Mucosa of gallbladder (tissue), 1 donor: ENCODE data around the gene PELI3. TPM values are rescaled to one million over a fixed set of nuclear protein-coding genes. Genes with fewer than 3 reads are reported as not detected.

Source experiments
- DNase-seq: peaks from one replicate; pipeline ENCODE4 v3.0.0-alpha.2; 2020; ENCODE audit warnings: low spot score
- total RNA-seq: library from RNA; stranded (reverse); gene quantifications from one replicate; pipeline ENCODE4 v1.2.1, GENCODE V29; 2021
- donor health status: DM: no; HTN: no; CAD: no.

PELI3 gene
- total RNA-seq, 1 donor from 2014 or later: 20.3 TPM

DNA sequence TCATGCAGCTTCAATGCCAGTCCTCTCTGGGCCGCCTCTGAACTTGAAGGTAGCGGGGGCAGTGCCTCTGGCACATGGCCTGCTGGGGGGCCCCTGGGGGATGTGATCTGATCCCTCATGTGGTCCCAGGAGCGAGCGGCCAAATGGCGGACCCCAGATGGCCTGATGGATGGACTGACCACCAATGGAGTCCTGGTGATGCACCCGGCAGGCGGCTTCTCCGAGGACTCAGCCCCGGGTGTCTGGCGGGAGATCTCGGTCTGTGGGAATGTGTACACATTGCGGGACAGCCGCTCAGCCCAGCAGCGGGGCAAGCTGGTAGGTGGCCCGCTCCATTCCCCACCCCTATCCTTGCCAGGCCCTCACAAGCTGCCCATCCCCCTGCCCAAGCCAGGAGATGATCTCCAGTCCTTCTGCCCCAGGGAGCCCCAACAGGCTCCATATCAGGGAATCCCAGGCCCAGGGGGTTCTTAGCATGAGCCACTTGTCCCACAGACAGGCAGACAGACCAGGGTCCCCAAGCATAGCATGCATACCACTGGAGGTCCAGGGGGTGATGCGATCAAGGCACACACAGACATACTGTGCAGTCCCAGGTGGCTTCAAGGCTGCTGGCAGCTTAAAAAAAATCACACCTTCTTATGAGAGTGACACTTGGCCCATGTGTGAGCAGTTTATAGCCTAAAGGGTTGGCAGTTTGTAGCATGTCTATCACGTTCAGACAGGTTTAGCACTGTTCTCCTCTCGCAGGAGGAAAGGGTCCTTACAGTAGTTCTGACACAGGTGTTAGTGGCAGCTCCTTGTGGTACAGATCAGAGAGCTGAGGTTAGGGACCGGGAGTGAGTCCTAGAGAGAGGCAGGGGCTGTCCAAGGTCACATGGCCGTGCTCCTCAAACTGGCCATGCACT, 7.2 kb downstream of the PELI3 start:
- no peak for DNase-seq

DNA sequence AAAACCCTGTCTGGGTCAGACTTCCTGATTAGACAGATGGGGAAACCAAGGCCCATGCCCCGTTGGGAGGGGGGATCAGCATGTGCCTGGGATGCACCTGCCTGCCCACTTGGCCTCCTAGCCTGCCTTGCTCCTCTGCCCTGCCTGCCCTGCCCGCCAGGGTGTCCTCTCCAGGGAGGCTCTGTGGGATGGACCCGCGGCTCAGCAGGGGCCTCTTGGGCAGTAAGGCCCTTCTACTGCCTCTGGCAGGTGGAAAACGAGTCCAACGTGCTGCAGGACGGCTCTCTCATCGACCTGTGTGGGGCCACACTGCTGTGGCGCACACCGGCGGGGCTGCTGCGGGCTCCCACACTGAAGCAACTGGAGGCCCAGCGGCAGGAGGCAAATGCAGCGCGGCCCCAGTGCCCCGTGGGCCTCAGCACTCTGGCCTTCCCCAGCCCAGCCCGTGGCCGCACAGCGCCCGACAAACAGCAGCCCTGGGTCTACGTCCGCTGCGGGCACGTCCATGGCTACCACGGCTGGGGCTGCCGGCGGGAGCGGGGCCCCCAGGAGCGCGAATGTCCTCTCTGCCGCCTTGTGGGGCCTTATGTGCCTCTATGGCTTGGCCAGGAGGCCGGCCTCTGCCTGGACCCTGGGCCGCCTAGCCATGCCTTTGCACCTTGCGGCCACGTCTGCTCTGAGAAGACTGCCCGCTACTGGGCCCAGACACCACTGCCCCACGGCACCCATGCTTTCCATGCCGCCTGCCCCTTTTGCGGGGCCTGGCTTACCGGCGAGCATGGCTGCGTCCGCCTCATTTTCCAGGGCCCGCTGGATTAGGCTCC, 8.9 kb downstream of the PELI3 start:
- DNase-seq: no peak

DNA sequence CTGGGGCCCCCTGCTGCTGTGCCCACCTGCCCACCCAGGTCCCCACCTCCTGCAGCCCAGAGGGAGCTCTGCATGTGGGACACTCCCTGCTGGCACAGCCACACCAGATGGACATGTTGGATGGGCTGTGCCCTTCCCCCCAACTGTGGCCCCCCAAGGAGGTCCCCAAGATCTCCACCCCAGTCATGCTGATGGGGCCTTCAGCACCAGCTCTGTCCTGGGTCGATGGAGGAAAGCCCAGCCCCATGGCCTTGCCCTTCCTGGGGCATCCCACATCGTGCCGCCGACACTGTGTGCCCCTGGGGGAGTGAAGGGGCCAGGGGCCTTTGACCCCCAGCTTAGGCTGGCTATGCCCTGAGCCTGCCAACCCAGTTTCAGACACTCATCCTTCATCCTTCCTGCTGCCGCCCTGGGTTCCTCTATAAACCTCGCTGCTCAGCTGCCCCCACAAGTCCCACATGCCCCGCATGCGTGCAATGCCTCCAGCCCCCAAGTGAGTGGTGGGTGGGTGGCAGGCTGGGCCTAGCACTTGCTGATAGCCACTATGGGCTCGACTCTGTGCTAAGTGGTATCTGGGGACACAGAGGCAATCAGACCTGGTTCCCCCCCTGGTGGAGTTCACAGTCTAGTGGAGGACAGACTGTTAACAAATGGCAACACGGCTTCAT, 9.6 kb downstream of the PELI3 start:
- DNase-seq: no peak

DNA sequence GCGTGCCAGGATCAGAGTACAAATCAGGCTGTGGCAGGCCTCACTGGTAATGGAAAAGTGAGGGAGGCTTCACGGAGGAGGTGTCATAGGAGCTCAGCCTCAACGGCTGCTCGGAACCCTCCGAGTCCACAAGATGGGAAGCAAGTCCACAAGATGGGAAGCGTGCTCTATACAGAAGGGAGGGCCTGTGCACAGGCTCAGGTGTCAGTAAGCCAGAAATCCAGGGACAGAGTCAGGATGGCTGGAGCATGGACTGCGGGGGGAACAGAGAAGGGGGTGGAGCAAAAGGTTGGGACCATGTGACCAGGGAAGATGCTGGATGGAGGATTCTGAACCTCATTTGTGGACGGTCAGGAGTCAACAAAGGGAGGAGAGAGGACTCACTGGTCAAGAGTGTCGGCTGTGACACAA, 10.1 kb downstream of the PELI3 start:
- no peak for DNase-seq

DNA sequence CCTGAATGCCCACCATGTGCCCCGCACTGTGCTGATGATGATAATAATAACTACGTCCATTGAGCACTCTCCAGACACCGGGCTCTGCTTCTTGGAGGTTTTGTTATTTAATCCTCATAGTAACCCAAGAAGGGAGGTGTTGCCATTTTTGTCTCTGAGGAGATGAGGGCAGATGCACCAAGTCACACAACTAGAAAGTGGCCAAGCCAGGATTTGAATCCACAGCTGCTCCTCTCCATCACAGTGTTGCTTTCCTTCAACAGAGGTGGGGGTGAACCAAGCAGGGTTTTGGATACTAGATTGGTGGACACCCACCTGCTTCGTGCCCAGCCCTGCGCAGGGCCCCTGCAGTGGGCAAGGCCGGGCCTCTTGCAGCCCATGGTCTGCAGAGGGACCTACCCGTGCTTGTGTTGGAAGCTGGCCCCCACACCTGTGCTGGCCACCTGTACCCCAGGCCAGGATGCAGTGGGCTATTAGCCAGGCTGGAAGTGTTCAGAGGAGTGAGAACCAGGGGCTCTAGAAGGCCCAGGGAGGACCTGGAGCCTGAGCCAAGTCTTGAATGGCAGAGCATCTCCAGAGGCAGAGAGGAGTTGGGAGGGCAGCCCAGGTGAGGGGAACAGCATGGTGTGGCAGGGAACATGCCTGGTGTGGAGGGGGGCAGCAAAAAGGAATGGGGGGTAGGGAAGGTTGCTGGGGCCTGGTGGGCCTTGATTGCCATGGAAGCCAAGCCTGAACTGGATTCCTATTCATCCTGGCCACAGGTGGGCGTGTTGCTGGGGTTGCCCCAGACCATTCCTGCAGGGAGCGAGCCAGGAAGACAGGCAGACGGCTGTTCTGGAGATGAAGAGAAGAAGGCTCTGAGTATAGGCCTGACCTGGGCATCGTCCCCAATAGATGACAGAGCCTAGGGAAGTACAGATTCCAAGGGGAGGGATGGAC, 10.8 kb downstream of the PELI3 start:
- no peak for DNase-seq

DNA sequence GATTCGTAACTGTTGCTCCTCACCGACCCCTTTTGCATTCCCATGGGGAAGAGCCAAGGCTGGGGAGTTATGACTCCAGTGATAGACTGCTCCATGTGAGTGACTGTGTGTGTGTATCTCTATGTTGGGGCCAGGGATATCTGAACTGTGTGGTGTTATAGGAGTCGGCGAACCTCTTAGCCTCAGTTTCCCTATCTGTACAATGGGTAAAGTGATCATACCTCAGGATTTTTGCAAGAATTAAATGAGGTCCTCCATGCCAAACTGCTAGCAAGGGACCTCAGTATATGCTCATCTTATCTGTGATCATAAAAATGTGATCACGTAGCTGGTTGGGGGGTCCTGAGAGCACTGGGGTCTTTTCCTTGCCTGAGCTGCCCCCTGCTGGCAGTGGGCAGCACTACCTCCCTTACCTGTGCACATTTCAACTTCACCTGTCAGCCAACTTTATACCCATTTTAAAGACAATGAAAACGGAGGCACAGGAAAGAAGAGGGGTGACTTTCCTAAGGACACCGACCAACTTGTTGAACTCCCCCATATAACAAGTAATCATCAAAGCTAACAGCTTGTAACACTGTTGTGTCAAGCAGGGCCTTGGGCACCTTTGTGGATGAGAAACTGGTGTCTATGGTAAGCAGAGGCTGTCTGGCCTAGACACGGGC, 12.2 kb downstream of the PELI3 start:
- DNase-seq: no peak

DNA sequence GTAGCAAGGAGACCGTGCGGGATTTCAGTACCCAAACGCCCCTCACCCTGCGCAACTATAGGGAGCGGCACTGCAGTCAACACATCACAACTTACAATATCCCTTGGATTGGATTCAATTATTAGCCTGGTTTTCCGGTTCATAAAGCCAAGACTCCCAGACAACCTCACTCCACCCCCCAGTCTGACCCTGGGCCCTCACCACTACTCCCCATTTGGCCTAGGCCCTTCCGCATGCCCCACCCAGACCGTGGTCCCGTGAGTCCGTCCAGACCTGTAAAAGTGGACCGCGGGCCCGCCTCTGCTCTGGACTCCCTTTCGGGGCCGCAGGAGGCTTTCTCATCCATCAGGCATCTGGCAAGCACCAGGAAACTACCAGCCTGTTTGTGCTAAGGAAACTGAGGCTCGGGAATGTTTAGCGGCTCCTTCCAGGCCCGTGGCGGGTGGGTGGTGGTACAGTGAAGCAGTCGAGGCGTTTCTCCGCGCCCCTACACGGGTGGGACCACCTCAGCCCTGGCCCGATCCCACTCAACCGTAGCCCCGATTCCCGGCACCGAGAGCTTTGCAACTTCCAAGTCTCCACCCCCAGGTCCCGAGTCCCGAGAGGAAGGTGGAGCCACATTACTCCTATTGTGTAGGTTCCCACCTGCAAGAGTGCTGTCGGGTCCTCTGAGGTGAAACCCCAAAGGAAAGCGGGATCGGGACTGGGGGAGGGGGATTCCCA, 12.8 kb downstream of the PELI3 start:
- peak; percentile 15 for DNase-seq

DNA sequence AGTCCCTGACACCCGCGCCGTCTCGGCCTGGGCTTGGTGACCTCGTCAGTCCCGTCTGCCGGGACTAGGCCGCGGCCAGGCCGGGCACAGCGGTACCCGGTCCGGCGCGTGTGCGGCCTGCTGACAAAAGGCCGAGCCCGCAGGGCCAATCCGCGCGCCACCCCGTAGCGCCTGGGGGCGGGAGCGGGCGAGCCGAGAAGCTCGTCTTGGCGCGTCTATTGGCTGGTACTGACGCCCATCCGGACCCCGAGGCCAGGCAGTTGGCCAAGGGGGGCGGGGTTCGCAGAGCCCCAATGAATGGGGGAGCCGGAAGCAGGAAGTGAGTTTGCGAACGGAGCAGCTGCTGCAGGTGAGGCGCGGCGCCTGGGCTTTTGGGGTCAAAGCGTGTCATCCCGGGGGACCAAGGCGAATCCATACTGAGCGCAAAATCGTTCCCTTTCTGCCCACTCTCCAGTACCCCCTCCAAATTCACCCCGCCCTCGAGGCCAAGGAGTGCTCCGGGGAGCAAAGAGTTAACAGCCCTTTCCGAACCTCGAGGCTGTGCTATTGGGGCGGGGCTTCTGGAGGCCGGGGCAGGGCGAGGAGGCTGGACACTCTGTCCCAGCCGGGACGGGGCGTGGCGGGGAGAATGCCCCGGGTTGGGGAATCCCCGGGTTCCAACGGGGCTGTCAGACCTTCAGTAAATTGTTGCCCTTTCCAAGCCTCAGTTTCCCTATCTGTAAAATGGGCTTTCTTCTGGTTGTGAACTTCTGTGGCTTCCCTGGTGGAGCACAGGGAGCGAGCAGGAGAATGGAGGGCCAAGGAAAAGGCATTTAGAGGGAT, 13.6 kb downstream of the PELI3 start, which contains the start of gene DPP3:
Gene DPP3, plus strand, starts transcription at position 318 of the 822 bp plus-strand sequence. CDS start 1,767 bp downstream, outside the sequence.
- DNase-seq: peak; percentile 98

DNA sequence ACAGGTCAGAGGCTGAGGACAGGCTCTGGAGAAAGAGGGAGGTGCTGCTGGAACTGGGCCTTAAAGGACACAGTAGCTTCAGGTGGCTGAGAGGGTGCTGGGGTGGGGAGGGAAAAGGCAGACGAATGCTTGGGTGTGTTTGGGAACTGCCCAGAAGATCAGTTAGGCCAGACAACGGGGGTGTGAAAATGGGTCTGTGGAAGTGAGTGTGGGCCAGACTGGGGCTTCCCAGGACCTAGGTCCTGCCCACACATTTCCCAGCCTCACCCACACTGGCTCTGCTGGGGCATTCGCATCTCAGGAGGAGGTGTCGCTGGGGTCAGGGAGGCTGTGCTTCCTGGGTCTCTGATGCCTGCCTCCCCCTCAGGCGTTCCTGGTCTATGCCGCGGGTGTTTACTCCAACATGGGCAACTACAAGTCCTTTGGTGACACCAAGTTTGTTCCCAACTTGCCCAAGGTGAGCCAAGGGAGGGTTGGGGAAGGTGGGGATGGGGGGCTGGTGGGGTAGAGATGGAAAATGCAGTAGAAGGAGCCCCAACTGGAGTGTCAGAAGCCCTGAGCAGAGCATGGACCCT, 18.2 kb downstream of the PELI3 start:
- no peak for DNase-seq

DNA sequence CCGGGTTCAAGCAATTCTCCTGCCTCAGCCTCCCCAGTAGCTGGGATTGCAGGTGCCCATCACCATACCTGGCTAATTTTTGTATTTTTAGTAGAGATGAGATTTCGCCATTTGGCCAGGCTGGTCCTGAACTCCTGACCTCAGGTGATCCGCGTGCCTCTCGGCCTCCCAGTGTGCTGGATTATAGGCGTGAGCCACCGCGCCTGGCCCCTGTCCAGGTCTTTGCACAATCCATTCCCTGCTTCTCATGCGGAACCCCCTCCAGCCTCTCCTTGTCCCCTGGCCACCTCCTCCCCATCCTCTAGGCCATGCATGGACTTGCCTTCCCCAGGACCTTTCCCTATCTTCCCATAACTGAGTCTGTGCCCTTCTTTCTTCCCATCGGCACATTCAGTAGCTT, 22.3 kb downstream of the PELI3 start:
- DNase-seq: no peak

DNA sequence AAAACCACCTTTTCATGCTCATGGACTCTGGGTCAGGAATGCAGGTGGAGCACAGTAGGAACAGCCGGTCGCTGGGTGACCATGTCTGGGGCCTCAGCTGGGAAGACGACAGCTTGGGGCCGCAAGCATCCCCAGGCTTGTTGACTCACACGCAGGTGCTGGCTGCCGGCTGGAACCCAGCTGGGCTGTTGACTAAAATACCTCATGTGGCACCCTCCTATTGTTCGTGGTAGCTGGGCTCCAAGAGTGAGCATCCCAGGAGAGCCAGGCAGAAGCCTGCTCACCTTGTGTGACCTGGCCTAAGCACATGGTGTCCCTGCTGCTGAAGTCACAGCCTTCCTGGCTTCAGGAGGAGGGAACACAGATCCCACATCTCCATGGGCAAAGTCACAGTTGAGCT, 22.9 kb downstream of the PELI3 start:
- DNase-seq: no peak

DNA sequence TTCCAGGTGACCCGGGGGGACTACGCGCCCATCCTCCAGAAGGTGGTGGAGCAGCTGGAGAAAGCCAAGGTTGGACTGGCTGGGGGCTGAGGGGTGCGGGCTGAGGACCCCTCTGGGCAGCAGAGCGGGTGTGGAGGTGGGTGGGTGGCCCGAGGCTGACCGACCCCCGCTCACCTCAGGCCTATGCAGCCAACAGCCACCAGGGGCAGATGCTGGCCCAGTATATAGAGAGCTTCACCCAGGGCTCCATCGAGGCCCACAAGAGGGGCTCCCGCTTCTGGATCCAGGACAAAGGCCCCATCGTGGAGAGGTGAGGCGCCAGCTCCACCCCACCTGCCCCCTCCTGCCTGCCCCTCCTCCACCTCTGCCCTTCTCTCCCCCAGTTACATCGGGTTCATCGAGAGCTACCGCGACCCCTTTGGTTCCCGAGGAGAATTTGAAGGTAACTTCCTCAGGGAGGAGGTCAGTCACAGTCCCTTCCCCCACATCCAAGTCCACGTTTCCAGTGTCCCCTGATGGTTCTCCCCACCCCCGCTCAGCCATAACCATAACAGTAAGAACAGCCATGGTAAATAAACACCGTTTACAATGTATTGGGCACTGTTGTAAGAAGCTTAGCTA, 24.7 kb downstream of the PELI3 start:
- no peak for DNase-seq

DNA sequence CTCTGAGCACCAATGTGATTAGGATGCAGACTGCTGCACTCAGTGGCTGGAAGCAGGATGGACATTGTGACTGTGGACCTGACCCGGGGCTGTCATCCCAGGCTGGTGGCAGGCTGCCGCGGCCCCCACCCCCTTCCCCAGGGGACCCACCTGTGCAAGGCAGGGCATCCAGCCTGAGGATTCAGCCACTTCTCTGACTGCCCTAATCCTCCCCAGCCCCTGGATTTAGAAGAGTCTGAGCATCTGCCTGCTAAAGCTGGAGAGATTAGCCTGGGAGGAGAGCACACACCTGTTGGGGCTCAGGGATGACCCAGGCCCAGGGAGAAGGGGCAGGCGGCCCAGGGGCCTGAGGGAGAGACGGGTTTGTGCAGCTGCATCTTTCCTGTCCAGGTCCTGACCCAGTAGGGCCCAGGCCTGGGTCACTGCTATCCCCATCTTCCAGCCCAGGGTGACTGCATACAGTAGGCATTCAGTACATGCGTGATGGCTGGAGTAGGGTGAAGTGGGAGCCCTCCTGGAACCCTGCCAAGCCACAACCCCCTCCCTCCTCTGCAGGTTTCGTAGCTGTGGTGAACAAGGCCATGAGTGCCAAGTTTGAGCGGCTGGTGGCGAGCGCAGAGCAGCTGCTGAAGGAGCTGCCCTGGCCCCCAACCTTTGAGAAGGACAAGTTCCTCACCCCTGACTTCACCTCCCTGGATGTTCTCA, 25.6 kb downstream of the PELI3 start:
- no peak for DNase-seq

DNA sequence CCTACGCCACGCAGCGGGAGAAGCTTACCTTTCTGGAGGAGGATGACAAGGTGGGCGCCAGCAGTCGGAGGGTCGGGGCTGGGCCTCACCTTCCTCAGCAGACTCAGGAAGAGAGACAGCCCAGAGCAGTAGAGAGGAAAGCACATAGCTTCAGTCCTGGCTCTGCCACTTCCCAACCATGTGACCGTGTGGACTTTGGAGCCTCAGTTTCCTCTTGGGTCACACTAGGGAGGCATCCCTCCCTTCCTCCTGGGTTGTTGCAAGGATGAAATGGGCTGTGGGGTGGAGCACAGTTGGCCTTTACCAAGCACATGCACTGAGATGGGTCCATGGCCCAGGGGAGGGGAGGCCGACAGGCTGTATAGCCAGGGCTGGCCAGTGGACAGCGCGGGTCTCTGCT, 26.4 kb downstream of the PELI3 start:
- DNase-seq: peak; percentile 18

DNA sequence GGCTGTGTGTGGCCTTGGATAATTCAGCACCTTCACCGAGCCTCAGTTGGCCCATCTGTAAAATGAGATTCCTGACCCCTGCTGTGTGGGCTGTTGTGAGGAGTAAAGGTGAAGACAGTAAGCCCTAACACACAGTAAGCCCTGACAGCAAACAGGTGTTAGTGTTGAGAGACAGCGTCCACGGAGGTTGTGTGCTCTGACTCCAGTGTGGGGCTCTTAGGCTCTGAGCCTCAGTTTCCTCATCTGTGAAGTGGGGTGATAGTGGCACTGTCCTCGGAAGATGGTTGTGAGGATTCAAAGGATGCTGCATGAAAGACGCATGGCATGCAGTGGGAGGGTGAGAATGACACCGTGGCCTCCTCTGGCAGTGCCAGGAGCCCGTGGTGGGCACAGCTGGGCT, 27.8 kb downstream of the PELI3 start:
- no peak for DNase-seq

DNA sequence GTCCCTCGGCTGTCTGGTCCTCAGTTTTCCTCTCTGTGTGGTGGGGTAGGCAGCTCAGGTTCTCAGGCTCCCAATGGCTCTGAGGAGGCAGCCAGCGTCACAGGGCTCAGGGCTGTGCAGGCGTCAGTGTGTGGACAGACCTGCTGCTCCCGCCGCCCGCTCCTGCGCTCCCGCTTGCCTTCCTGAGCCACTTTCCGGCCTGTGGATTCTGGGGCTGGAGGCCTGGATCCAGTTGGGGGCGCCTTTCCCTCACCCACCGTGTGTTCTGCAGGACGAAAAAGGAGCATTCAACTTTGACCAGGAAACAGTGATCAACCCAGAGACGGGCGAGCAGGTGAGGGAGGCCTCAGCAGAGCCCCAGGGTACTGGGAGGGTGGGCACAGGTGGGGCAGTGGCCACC, 28.2 kb downstream of the PELI3 start:
- DNase-seq: no peak

DNA sequence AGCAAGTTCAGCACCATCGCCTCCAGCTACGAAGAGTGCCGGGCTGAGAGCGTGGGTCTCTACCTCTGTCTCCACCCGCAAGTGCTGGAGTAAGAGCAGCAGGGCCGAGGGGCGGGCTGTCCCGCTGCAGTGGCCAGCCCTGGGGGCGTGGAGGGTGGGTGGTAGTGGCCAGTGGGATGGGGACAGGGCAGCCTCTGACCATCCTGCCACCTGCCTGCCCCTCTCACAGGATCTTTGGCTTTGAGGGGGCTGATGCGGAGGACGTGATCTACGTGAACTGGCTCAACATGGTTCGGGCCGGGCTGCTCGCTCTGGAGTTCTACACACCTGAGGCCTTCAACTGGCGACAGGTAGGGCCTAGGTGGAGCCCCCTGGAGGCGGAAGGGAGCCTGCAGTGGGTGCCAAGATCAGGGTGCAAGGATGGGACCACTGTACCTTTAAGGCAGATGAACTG, 28.7 kb downstream of the PELI3 start:
- DNase-seq: no peak
